Body of pancreas (tissue), 4 donors: ENCODE results near the gene LAPTM5. TPM values are rescaled to one million over a fixed set of nuclear protein-coding genes. Genes with fewer than 3 reads are reported as not detected.

Experiments used
- ATAC-seq: fragments of 150-250 bp; one replicate; pipeline ENCODE4 v1.9.1; 2016
- DNase-seq, 4 donors: peaks; one replicate each; pipeline ENCODE4 v3.0.0-alpha.2; 2019
- H3K27ac ChIP-seq, 4 donors: fragments of 200-600 bp; sonication (generic); 1 replicate in 3 of 4; 2 replicates in 1 of 4; pipeline versions ENCODE4 v1.5.1 to v1.6.1; 2016 to 2019; ENCODE audit warnings: mild to moderate bottlenecking in 1 of 4, mixed read lengths in 1 of 4, moderate library complexity in 1 of 4
- H3K27me3 ChIP-seq, 2 donors: fragments of 200-600 bp; sonication (generic); one replicate each; pipeline ENCODE4 v1.6.0; 2016; ENCODE audit warnings: mild to moderate bottlenecking in 1 of 2
- H3K36me3 ChIP-seq, 2 donors: fragments of 200-600 bp; sonication (generic); replicated peaks in 1 of 2; 2 replicates each; pipeline ENCODE4 v1.5.1; 2016; ENCODE audit warnings: low read depth in 2 of 2; ENCODE audit not compliant: insufficient read depth in 1 of 2
- H3K4me1 ChIP-seq: fragments of 200-600 bp; sonication (generic); one replicate; pipeline ENCODE4 v1.6.0; 2016
- H3K4me3 ChIP-seq, 2 donors: fragments of 200-600 bp; sonication (generic); 1 replicate in 1 of 2; 2 replicates in 1 of 2; pipeline ENCODE4 v1.5.1; 2016 to 2019
- H3K9me3 ChIP-seq, 3 donors: fragments of 200-600 bp; sonication (generic); 1 replicate in 2 of 3; 2 replicates in 1 of 3; pipeline ENCODE4 v1.5.1; 2016
- POLR2A ChIP-seq, 3 donors: fragments of 450-650 bp; IDR thresholded peaks; one replicate each; pipeline ENCODE4 v1.6.1; 2016; ENCODE audit warnings: antibody characterized with exemption in 3 of 3, mild to moderate bottlenecking in 2 of 3
- WGBS, 2 donors: methylation state at CpG; one replicate each; pipeline ENCODE4 v1.1.5; 2017; 5-methylcytosine and 5-hydroxymethylcytosine counted together
- intact Hi-C: fragments of 100-400 bp; cut with DNase I; formaldehyde crosslinking; loops from one replicate; pipeline ENCODE4 v1.15.1; 2023
- total RNA-seq, 2 donors: library from RNA; depleted of rRNA; stranded (reverse); fragments of >200 nt; gene quantifications; one replicate each; pipeline ENCODE4 v1.1.0, GENCODE V29; 2016
- TF ChIP-seq, protein P1 (sequence below), 7 experiments: fragments of 450-650 bp in 4 of 7; fragments of 200-600 bp in 3 of 7; sonication (generic) in 3 of 7; IDR thresholded peaks; one replicate each; pipeline ENCODE4 v1.5.1; 2016 to 2019; ENCODE audit warnings: antibody characterized with exemption in 7 of 7

LAPTM5 gene
- total RNA-seq, 2 donors from 2014 or later = 6.3 to 25.2 TPM

DNA sequence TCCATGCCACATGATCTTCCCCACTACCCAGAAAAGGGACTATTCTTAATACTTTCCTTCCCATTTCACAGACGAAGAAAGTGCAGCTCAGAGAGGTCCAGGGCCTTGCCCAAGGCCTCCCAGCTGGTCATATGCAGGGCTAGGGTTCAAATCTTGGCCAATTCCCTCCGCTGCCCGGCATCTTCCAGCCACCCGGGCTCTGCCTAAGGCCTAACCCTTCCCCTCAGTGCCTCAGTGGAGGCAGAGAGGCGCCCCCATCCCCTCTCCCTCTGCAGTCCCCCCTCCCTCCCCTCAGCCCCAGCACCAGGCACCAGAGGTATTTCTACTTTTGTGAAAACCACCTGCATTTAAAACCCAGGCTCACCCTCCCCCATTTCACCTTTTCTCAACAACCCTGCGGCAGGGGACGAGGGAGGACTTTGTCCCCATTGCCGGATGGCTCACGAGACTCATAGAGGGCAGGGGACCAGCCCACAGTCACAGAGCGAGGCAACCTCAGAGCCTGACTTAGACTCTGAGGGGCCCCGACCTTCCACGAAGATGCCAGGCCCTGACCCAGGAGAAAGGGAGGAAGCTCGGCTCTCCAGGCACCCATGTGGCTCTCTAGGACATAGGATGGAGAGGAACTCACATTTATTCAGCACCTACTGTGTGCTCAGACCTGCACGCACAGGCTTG is 12.3 kb downstream of the LAPTM5 start:
- ATAC-seq = no peak
- H3K9me3 ChIP-seq = no peaks in the 10 kb centered on the region
- no peak for TF ChIP-seq POLR2A (IDR thresholded peaks at IDR 0.05)
- TF ChIP-seq, protein P1, sequence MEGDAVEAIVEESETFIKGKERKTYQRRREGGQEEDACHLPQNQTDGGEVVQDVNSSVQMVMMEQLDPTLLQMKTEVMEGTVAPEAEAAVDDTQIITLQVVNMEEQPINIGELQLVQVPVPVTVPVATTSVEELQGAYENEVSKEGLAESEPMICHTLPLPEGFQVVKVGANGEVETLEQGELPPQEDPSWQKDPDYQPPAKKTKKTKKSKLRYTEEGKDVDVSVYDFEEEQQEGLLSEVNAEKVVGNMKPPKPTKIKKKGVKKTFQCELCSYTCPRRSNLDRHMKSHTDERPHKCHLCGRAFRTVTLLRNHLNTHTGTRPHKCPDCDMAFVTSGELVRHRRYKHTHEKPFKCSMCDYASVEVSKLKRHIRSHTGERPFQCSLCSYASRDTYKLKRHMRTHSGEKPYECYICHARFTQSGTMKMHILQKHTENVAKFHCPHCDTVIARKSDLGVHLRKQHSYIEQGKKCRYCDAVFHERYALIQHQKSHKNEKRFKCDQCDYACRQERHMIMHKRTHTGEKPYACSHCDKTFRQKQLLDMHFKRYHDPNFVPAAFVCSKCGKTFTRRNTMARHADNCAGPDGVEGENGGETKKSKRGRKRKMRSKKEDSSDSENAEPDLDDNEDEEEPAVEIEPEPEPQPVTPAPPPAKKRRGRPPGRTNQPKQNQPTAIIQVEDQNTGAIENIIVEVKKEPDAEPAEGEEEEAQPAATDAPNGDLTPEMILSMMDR (IDR thresholded peaks at IDR 0.05) = no peak
- H3K4me1 ChIP-seq = peaks cover 7% of the 10 kb centered on the region
- no peaks in the 10 kb centered on the region for H3K27me3 ChIP-seq
- WGBS, 2 donors = 68 to 75% methylated on average over 12 to 14 of the region's 14 CpGs
- H3K36me3 ChIP-seq = no peaks in the 10 kb centered on the region
- peak overlapping the region in 2 of 4 donors; percentile 11 to 14 for H3K27ac ChIP-seq
- H3K4me3 ChIP-seq = no peak overlapping the region
- intact Hi-C loops = no loop called here
- no peak for DNase-seq

DNA sequence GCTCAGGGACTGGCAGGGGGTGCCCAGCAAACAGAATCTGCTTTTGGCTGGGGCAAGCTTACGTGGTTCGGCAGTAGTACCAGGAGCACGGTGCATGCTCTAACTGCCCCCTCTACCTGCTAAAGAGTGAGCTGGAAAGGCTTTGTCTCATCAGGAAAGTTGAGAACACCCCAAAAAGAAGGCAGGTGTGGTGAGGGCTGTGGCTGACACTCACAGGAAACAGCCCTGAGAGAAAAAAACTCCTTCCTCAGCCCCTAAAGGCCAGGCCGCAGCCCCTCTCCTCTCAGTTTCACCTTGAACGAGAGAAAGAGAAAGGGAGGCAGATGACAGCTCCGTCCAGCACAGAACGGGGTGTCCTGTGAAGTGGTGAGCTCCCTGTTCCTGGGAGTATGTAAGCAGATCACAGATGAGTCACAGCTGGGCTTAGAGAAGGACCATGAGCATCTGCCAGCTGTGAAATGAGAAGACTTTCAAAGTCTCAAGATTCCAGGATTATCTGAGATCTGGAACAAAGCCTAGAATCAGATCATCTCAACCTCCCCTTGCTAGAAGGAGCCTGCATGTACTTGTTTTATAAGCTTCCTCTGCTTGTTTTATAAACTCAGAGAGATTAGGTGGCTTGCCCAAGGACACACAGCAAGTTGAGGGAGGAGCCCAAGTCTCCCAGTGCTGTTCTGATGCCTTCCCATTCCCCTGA is 13.4 kb downstream of the LAPTM5 start:
- Histone ChIP-seq H3K4me1 (peaks cover 7% of the 10 kb centered on the region), H3K27me3 (no peaks in the 10 kb centered on the region), H3K27ac (no peak overlapping the region), H3K36me3 (no peaks in the 10 kb centered on the region), H3K9me3 (no peaks in the 10 kb centered on the region), H3K4me3 (no peak overlapping the region)
- TF ChIP-seq POLR2A (IDR thresholded peaks at IDR 0.05) = no peak
- TF ChIP-seq, protein P1 (IDR thresholded peaks at IDR 0.05) = no peak
- no peak for ATAC-seq
- no peak for DNase-seq
- intact Hi-C loops = no loop called here
- WGBS, 2 donors = 74 to 75% methylated on average over 6 to 7 of the region's 7 CpGs

DNA sequence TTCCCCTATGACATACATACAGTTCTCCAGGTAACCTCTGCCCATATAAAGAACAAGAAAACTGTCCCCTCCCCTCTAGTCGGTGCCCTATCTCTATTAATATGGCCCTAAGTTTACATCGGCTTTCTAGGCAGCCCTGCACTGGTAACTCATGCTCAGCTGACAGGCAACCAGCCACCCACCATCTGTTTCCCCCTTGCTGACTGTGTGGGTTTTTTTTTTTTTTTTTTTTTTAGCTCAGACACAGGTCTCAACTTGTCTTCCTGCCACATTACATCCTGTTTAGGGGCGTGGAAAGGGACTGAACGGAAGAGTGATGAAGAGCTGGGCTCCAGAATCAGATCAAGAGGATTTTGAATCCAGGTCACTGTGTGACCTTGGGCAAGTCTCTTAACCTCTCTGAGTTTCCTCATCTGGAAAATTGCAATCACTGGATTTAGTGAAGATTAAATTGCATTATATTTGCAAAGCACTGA is 14.0 kb downstream of the LAPTM5 start:
- no peak for ATAC-seq
- H3K4me1 ChIP-seq = peaks cover 7% of the 10 kb centered on the region
- H3K27ac ChIP-seq = no peak overlapping the region
- no peaks in the 10 kb centered on the region for H3K9me3 ChIP-seq
- H3K4me3 ChIP-seq = no peak overlapping the region
- peak in 1 of 4 donors; percentile 48 for DNase-seq
- H3K36me3 ChIP-seq = no peaks in the 10 kb centered on the region
- 42 to 55% methylated on average over 4 of the region's 4 CpGs for WGBS, 2 donors
- H3K27me3 ChIP-seq = no peaks in the 10 kb centered on the region
- intact Hi-C loops = no loop called here
- no peak for TF ChIP-seq POLR2A (IDR thresholded peaks at IDR 0.05)
- TF ChIP-seq, protein P1 (IDR thresholded peaks at IDR 0.05) = no peak

DNA sequence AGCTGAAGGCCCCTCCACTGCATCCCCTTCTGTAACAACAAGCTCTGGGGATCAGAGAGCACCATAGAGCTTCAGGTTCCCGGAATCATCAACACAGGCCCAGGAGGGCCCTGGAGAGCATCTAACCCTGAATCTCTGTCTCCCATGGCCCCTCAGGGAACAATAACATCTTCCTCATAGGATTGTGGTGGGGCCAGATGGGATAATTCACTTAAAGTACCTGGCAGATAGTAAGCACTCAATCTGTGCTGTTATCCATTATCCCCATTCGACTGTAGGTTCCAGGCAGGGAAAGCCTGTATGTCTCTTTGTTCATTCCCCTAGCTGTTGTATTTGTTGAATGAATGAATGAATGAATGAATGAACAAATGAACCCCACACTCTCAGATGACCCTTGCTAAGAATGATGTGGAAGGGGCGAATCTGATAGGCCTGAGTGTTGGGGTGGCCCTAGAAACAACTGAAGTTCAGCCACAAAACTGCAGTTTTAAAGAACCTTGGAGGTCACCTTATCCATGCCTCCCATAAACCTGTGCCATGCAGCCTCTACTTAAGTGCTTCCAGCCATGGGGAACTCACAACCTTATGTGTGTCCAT is 14.5 kb downstream of the LAPTM5 start:
- DNase-seq = no peak
- Histone ChIP-seq H3K4me3 (no peak overlapping the region), H3K36me3 (no peaks in the 10 kb centered on the region), H3K4me1 (peaks cover 7% of the 10 kb centered on the region), H3K27me3 (no peaks in the 10 kb centered on the region), H3K9me3 (no peaks in the 10 kb centered on the region), H3K27ac (no peak overlapping the region)
- intact Hi-C loops = no loop called here
- TF ChIP-seq, protein P1 (IDR thresholded peaks at IDR 0.05) = no peak
- no peak for TF ChIP-seq POLR2A (IDR thresholded peaks at IDR 0.05)
- no peak for ATAC-seq
- 69 to 80% methylated on average over 3 of the region's 3 CpGs for WGBS, 2 donors
